Panc1 (cell line): Measurements from ENCODE around the gene NKAIN2. TPM values are rescaled to one million over a fixed set of nuclear protein-coding genes. Genes with fewer than 3 reads are reported as not detected.

Experiments used
- ATAC-seq: fragments of 200-7000 bp; cut with Tn5 transposase; 2 replicates; pipeline ENCODE4 v1.9.1; 2020; ENCODE audit warnings: mild to moderate bottlenecking, moderate library complexity
- BruUV-seq: library from RNA; stranded (reverse); fragments of 400-500 nt; replicated peaks from 2 replicates; lab custom pipeline; 2021; lab: Mats Ljungman, UMichigan
- CTCF ChIA-PET: fragments of 300-600 bp; sonication (Branson Sonifier 250); formaldehyde crosslinking; loops from one replicate; lab custom pipeline; 2022; ENCODE audit warnings: antibody characterized with exemption; lab: Charles Lee
- POLR2A ChIA-PET: fragments of 300-600 bp; sonication (Branson Sonifier 250); formaldehyde crosslinking; loops from one replicate; lab custom pipeline; 2022; ENCODE audit warnings: antibody characterized with exemption; lab: Charles Lee
- DNase-seq: peaks from one replicate; pipeline ENCODE4 v3.0.0-alpha.2; 2010; ENCODE audit warnings: low read depth, low spot score
- H3K27ac ChIP-seq: 2 replicates; pipeline ENCODE4 v1.5.1; 2011; ENCODE audit warnings: mild to moderate bottlenecking, low read length, inconsistent platforms
- H3K27me3 ChIP-seq: fragments of 200-500 bp; sonication (Bioruptor generic); 2 replicates; pipeline ENCODE4 v1.6.0; 2014; ENCODE audit warnings: low read length, inconsistent platforms; ENCODE audit not compliant: control insufficient read depth, insufficient read depth
- H3K36me3 ChIP-seq: fragments of 200-500 bp; sonication (Bioruptor generic); 2 replicates; pipeline ENCODE4 v1.5.1; 2014; ENCODE audit warnings: inconsistent platforms, mild to moderate bottlenecking, low read length, moderate library complexity; ENCODE audit not compliant: control insufficient read depth, insufficient read depth
- H3K4me1 ChIP-seq: 2 replicates; pipeline ENCODE4 v1.5.1; 2011; ENCODE audit warnings: inconsistent platforms, mild to moderate bottlenecking, low read length, moderate library complexity; ENCODE audit not compliant: control insufficient read depth, insufficient read depth
- H3K4me3 ChIP-seq, 2 experiments: 2 replicates each; pipeline ENCODE4 v1.5.1; 2011 to 2012; ENCODE audit warnings: low read depth in 2 of 2, low read length in 2 of 2, mild to moderate bottlenecking in 2 of 2, inconsistent platforms in 1 of 2, moderate library complexity in 1 of 2
- H3K9me3 ChIP-seq: fragments of 200-500 bp; sonication (Bioruptor generic); 2 replicates; pipeline ENCODE4 v1.5.1; 2014; ENCODE audit warnings: low read depth, mild to moderate bottlenecking, inconsistent platforms, low read length, moderate library complexity; ENCODE audit not compliant: control insufficient read depth, insufficient read depth
- POLR2AphosphoS5 ChIP-seq: IDR thresholded peaks from 2 replicates; pipeline ENCODE4 v1.6.1; 2012; ENCODE audit warnings: mild to moderate bottlenecking, low read depth, low read length, moderate library complexity
- SIN3A ChIP-seq: IDR thresholded peaks from 2 replicates; pipeline ENCODE4 v1.6.1; 2012; ENCODE audit warnings: low read depth, mild to moderate bottlenecking, low read length, moderate library complexity, borderline replicate concordance; ENCODE audit not compliant: insufficient read depth
- TCF7L2 ChIP-seq: IDR thresholded peaks from 2 replicates; pipeline ENCODE4 v1.6.1; 2011; ENCODE audit warnings: mild to moderate bottlenecking, low read depth, low read length, inconsistent platforms
- in situ Hi-C: cut with HindIII; loops from 2 replicates; pipeline ENCODE4 v1.10.0; 2016; ENCODE audit warnings: low sequenced_read_pairs, low pct_unique_long_range_greater_than_20kb
- intact Hi-C: fragments of 100-400 bp; cut with micrococcal nuclease; formaldehyde crosslinking; loops from one replicate; pipeline ENCODE4 v1.10.0; 2022; ENCODE audit not compliant: unreplicated experiment
- total RNA-seq: library from RNA; stranded (reverse); gene quantifications from one replicate; pipeline ENCODE4 v1.2.1, GENCODE V29; 2021; ENCODE audit not compliant: unreplicated experiment
- TF ChIP-seq, protein P1 (sequence below), 2 experiments: IDR thresholded peaks; 2 replicates each; pipeline ENCODE4 v1.6.1; 2011 to 2012; ENCODE audit warnings: low read depth in 2 of 2, control low read depth in 1 of 2, low read length in 1 of 2, mild to moderate bottlenecking in 1 of 2, moderate library complexity in 1 of 2; ENCODE audit not compliant: insufficient read depth in 1 of 2
- TF ChIP-seq, protein P2 (sequence below): fragments of 450-650 bp; IDR thresholded peaks from 2 replicates; pipeline ENCODE4 v1.5.1; 2017; ENCODE audit warnings: mild to moderate bottlenecking

NKAIN2 gene
- total RNA-seq, 1 experiment from 2014 or later = 2.6 TPM

DNA sequence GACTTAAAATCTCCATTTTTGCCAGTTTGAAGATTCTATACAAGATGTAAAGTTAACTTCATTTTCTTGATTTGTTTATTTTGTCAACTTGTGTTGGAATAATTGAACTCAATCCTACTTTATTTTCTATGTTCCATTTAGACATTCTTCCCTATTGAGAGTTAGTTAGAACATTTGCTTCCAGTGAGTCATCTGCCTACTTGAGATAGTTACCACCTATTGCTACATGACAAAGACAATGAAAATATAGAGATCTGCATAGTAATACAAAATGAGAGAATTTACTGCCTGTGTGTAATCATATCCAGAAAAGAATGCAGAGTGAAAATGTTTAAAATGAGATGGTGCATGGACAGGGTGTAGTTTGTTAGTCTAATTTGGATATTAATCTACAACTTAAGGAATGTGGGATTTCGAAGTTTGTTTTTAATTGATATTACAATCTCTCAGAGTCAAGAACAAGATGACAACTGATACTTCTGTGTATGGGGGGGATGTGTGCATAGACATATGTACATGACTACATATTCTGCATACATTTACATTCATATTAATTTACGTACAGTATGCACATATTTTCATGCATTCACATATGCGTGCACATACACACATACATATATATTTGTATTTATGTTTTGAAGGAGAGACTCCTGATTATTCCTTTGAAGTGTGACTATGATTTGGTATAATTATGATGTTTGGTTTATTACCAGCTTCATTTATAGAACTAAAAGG, 420.1 kb downstream of the NKAIN2 start:
- ChIA-PET POLR2A (interaction anchor here (0.6 kb wide), 1 partner anchor 28 kb away, joined by 13 read pairs; no protein-coding TSS in a partner anchor), CTCF (no interaction called here)
- Histone ChIP-seq H3K9me3 (0 out of 2 replicates have a peak, but pooled peaks cover under 1% of the 10 kb centered on the region), H3K27ac (no peak overlapping the region), H3K4me1 (no peaks in the 10 kb centered on the region), H3K36me3 (no peaks in the 10 kb centered on the region), H3K27me3 (no peaks in the 10 kb centered on the region), H3K4me3 (no peak overlapping the region)
- ATAC-seq = no peak
- TF ChIP-seq TCF7L2 (no peak), SIN3A (no peak), POLR2AphosphoS5 (no peak)
- TF ChIP-seq, protein P1, sequence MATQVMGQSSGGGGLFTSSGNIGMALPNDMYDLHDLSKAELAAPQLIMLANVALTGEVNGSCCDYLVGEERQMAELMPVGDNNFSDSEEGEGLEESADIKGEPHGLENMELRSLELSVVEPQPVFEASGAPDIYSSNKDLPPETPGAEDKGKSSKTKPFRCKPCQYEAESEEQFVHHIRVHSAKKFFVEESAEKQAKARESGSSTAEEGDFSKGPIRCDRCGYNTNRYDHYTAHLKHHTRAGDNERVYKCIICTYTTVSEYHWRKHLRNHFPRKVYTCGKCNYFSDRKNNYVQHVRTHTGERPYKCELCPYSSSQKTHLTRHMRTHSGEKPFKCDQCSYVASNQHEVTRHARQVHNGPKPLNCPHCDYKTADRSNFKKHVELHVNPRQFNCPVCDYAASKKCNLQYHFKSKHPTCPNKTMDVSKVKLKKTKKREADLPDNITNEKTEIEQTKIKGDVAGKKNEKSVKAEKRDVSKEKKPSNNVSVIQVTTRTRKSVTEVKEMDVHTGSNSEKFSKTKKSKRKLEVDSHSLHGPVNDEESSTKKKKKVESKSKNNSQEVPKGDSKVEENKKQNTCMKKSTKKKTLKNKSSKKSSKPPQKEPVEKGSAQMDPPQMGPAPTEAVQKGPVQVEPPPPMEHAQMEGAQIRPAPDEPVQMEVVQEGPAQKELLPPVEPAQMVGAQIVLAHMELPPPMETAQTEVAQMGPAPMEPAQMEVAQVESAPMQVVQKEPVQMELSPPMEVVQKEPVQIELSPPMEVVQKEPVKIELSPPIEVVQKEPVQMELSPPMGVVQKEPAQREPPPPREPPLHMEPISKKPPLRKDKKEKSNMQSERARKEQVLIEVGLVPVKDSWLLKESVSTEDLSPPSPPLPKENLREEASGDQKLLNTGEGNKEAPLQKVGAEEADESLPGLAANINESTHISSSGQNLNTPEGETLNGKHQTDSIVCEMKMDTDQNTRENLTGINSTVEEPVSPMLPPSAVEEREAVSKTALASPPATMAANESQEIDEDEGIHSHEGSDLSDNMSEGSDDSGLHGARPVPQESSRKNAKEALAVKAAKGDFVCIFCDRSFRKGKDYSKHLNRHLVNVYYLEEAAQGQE (IDR thresholded peaks at IDR 0.05; ENCODE audit: insufficient read depth in 1 of 2, low read depth in 2 of 2, low read length in 1 of 2) = no peak
- TF ChIP-seq, protein P2, sequence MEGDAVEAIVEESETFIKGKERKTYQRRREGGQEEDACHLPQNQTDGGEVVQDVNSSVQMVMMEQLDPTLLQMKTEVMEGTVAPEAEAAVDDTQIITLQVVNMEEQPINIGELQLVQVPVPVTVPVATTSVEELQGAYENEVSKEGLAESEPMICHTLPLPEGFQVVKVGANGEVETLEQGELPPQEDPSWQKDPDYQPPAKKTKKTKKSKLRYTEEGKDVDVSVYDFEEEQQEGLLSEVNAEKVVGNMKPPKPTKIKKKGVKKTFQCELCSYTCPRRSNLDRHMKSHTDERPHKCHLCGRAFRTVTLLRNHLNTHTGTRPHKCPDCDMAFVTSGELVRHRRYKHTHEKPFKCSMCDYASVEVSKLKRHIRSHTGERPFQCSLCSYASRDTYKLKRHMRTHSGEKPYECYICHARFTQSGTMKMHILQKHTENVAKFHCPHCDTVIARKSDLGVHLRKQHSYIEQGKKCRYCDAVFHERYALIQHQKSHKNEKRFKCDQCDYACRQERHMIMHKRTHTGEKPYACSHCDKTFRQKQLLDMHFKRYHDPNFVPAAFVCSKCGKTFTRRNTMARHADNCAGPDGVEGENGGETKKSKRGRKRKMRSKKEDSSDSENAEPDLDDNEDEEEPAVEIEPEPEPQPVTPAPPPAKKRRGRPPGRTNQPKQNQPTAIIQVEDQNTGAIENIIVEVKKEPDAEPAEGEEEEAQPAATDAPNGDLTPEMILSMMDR = no peak
- intact Hi-C loops (no loop called here), in situ Hi-C loops (no loop called here)
- no peak for DNase-seq
- BruUV-seq = no TSS peak

DNA sequence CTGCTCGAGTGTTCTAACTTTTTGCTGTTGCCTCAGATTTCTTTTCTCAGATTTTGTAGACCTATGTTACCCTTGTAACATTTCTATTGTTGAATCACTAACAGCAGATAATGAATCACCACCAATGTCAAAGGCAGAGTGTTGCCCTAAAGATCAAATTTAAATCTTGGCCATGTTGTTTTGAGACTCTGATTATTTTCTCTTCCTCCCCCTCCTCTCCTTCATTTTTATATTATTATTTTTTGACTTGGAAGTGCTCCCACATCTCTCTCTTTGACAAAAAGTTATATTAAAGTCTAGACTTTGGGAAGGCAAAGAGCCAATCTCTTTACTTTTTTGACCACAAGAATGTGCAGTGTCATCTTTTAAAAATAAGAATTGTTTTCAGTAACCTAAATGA, 422.7 kb downstream of the NKAIN2 start:
- TF ChIP-seq, protein P2 = no peak
- no peak for TF ChIP-seq SIN3A
- TF ChIP-seq TCF7L2 = no peak
- no peak for TF ChIP-seq POLR2AphosphoS5
- TF ChIP-seq, protein P1 (IDR thresholded peaks at IDR 0.05; ENCODE audit: insufficient read depth in 1 of 2, low read depth in 2 of 2, low read length in 1 of 2) = no peak
- no peaks in the 10 kb centered on the region for H3K36me3 ChIP-seq
- no peaks in the 10 kb centered on the region for H3K9me3 ChIP-seq
- ATAC-seq = no peak
- H3K27ac ChIP-seq = no peak overlapping the region
- ChIA-PET POLR2A (no interaction called here), CTCF (no interaction called here)
- no peak for DNase-seq
- no TSS peak for BruUV-seq
- no peaks in the 10 kb centered on the region for H3K4me1 ChIP-seq
- intact Hi-C loops = no loop called here
- in situ Hi-C loops = no loop called here
- no peak overlapping the region for H3K4me3 ChIP-seq
- H3K27me3 ChIP-seq = no peaks in the 10 kb centered on the region
